CD14-positive monocyte (primary cell): ENCODE data around the gene SCYGR1. TPM values are rescaled to one million over a fixed set of nuclear protein-coding genes. Genes with fewer than 3 reads are reported as not detected.

Experiments
- DNase-seq, 3 donors: peaks; one replicate each; pipeline ENCODE4 v3.0.0-alpha.2; 2011 to 2022
- H2AFZ ChIP-seq: 2 replicates; pipeline ENCODE4 v1.6.0; 2012; ENCODE audit warnings: mild to moderate bottlenecking, low read depth, low read length, inconsistent platforms; ENCODE audit not compliant: insufficient read depth, poor library complexity, severe bottlenecking
- H3K27ac ChIP-seq, 2 donors: 1 replicate in 1 of 2; 2 replicates in 1 of 2; pipeline ENCODE4 v1.5.1; 2012 to 2013; ENCODE audit warnings: low read length in 2 of 2, control low read depth in 1 of 2, inconsistent platforms in 1 of 2, low read depth in 1 of 2, mild to moderate bottlenecking in 1 of 2
- H3K27me3 ChIP-seq, 2 donors: one replicate each; pipeline versions ENCODE4 v1.6.0 to v1.6.1; 2011 to 2013; ENCODE audit warnings: low read length in 2 of 2; ENCODE audit not compliant: control insufficient read depth in 2 of 2, insufficient read depth in 2 of 2
- H3K36me3 ChIP-seq, 2 donors: replicated peaks in 1 of 2; 1 replicate in 1 of 2; 2 replicates in 1 of 2; pipeline versions ENCODE4 v1.5.1 to v1.6.1; 2012 to 2013; ENCODE audit warnings: low read length in 2 of 2, control low read depth in 1 of 2, inconsistent platforms in 1 of 2, mild to moderate bottlenecking in 1 of 2; ENCODE audit not compliant: insufficient read depth in 2 of 2, control insufficient read depth in 1 of 2
- H3K4me1 ChIP-seq, 2 donors: 1 replicate in 1 of 2; 2 replicates in 1 of 2; pipeline versions ENCODE4 v1.5.1 to v1.6.1; 2012 to 2013; ENCODE audit warnings: low read length in 2 of 2, control low read depth in 1 of 2, inconsistent platforms in 1 of 2, mild to moderate bottlenecking in 1 of 2, moderate library complexity in 1 of 2; ENCODE audit not compliant: insufficient read depth in 2 of 2, control insufficient read depth in 1 of 2
- H3K4me2 ChIP-seq: replicated peaks from 2 replicates; pipeline ENCODE3; 2012; ENCODE audit warnings: low read length, moderate library complexity, mild to moderate bottlenecking; ENCODE audit not compliant: poor library complexity, severe bottlenecking; ENCODE audit errors: extremely low read depth
- H3K4me3 ChIP-seq, 3 experiments: fragments of 200-600 bp in 1 of 3; sonication (generic) in 1 of 3; replicated peaks in 1 of 3; 1 replicate in 2 of 3; 2 replicates in 1 of 3; pipeline ENCODE4 v1.5.1; 2011 to 2013; ENCODE audit warnings: low read length in 3 of 3, mild to moderate bottlenecking in 3 of 3, control low read depth in 2 of 3, low read depth in 2 of 3, inconsistent platforms in 1 of 3, moderate library complexity in 1 of 3
- H3K79me2 ChIP-seq: 2 replicates; pipeline ENCODE4 v1.6.0; 2012; ENCODE audit warnings: mild to moderate bottlenecking, control low read depth, inconsistent platforms, low read length, moderate library complexity; ENCODE audit not compliant: insufficient read depth
- H3K9ac ChIP-seq: 2 replicates; pipeline ENCODE4 v1.6.0; 2017; ENCODE audit warnings: low read length, mild to moderate bottlenecking; ENCODE audit not compliant: insufficient read depth, poor library complexity, severe bottlenecking
- H3K9me3 ChIP-seq, 2 donors: replicated peaks in 1 of 2; 1 replicate in 1 of 2; 2 replicates in 1 of 2; pipeline versions ENCODE4 v1.5.1 to v1.6.1; 2012 to 2013; ENCODE audit warnings: low read length in 2 of 2, control low read depth in 1 of 2; ENCODE audit not compliant: control insufficient read depth in 1 of 2, insufficient read depth in 1 of 2
- H4K20me1 ChIP-seq: 2 replicates; pipeline ENCODE4 v1.6.0; 2012; ENCODE audit warnings: mild to moderate bottlenecking, low read length, control low read depth, moderate library complexity; ENCODE audit not compliant: insufficient read depth
- H3K27ac Mint-ChIP-seq, 7 donors: one replicate each; pipeline ENCODE4 v1.8.0; 2020; ENCODE audit warnings: mild to moderate bottlenecking in 7 of 7, mixed read lengths in 7 of 7, moderate library complexity in 6 of 7, inconsistent platforms in 2 of 7
- H3K27me3 Mint-ChIP-seq, 3 donors: one replicate each; pipeline ENCODE4 v1.8.0; 2021 to 2022; ENCODE audit warnings: low read depth in 3 of 3, mild to moderate bottlenecking in 3 of 3, mixed read lengths in 3 of 3, moderate library complexity in 3 of 3, inconsistent platforms in 1 of 3
- H3K36me3 Mint-ChIP-seq, 2 donors: one replicate each; pipeline ENCODE4 v1.8.0; 2020; ENCODE audit warnings: mixed read lengths in 2 of 2, inconsistent platforms in 1 of 2, mild to moderate bottlenecking in 1 of 2
- H3K4me1 Mint-ChIP-seq: one replicate; pipeline ENCODE4 v1.8.0; 2020; ENCODE audit warnings: mild to moderate bottlenecking, mixed read lengths
- H3K4me3 Mint-ChIP-seq, 2 donors: one replicate each; pipeline ENCODE4 v1.8.0; 2020; ENCODE audit warnings: mild to moderate bottlenecking in 2 of 2, mixed read lengths in 2 of 2, moderate library complexity in 1 of 2
- H3K9me3 Mint-ChIP-seq, 7 donors: one replicate each; pipeline ENCODE4 v1.8.0; 2020 to 2022; ENCODE audit warnings: mixed read lengths in 7 of 7, mild to moderate bottlenecking in 6 of 7, moderate library complexity in 6 of 7, inconsistent platforms in 2 of 7
- WGBS: methylation state at CpG from one replicate; pipeline ENCODE4 v1.1.5; 2013; ENCODE audit warnings: missing lambda C conversion rate; ENCODE audit not compliant: insufficient coverage; 5-methylcytosine and 5-hydroxymethylcytosine counted together
- intact Hi-C, 2 donors: fragments of 100-400 bp; cut with micrococcal nuclease; formaldehyde crosslinking; loops; one replicate each; pipeline versions ENCODE4 v1.15.0 to v1.15.1; 2023
- polyA plus RNA-seq, 3 donors: library from polyadenylated mRNA; depleted of rRNA in 1 of 3; unstranded in 2 of 3; stranded (reverse) in 1 of 3; fragments of 300-500 nt in 2 of 3; fragments of >200 nt in 1 of 3; fragmentation: Illumina TruSeq in 2 of 3; gene quantifications; 1 replicate in 2 of 3; 2 replicates in 1 of 3; pipeline ENCODE4 v1.2.3, GENCODE V29; 2012 to 2021
- TF ChIP-seq, protein P1 (sequence below): fragments of 200-600 bp; IDR thresholded peaks from one replicate; pipeline ENCODE4 v1.8.0; 2022; ENCODE audit warnings: antibody characterized with exemption, mild to moderate bottlenecking

The SCYGR1 gene
- polyA plus RNA-seq, 3 donors = not detected

DNA sequence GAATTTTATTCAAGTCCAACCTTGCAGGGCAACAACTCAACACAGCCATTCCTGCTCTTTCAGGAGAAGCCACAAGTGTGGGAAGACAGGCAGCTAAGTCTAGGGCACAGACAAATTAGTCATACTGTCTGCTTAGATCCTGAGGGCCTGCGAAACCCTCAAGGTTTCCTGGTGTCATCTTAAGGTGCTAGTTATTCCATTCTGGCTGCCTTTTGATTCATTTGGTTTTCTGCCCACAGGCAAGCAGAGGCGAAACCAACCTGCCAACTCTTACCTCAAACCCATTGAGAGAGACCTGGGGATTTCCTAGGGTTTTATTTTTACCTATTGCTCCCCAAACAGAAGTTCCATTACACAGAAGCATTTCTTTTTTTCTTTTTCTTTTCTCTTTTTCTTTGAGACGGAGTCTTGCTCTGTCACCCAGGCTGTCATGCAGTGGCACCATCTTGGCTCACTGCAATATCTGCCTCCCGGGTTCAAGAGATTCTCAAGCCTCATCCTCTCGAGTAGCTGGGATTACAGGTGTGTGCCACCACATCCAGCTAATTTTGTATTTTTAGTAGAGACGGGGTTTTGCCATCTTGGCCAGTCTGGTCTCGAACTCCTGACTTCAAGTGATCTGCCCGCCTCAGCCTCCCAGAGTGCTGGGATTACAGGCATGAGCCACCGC is 23.7 kb upstream of the SCYGR1 start:
- Histone ChIP-seq H3K27ac (no peak overlapping the region), H2AFZ (no peak overlapping the region), H3K4me3 (no peak overlapping the region), H3K9me3 (no peaks in the 10 kb centered on the region), H3K4me1 (peaks cover 85 to 90% of the 10 kb centered on the region in 2 donors), H4K20me1 (no peaks in the 10 kb centered on the region), H3K27me3 (no peaks in the 10 kb centered on the region), H3K4me2 (no peak overlapping the region), H3K79me2 (no peaks in the 10 kb centered on the region), H3K36me3 (no peaks in the 10 kb centered on the region), H3K9ac (no peak overlapping the region)
- intact Hi-C loops = no loop called here
- peaks cover 0 to 2% (median 1%) of the 10 kb centered on the region in 3 donors for H3K27me3 Mint-ChIP-seq
- H3K27ac Mint-ChIP-seq = peak overlapping the region in 5 of 7 donors; percentile 42 to 69 (median 60)
- H3K9me3 Mint-ChIP-seq = no peaks in the 10 kb centered on the region
- 90% methylated on average over 6 of the region's 9 CpGs for WGBS
- TF ChIP-seq, protein P1, sequence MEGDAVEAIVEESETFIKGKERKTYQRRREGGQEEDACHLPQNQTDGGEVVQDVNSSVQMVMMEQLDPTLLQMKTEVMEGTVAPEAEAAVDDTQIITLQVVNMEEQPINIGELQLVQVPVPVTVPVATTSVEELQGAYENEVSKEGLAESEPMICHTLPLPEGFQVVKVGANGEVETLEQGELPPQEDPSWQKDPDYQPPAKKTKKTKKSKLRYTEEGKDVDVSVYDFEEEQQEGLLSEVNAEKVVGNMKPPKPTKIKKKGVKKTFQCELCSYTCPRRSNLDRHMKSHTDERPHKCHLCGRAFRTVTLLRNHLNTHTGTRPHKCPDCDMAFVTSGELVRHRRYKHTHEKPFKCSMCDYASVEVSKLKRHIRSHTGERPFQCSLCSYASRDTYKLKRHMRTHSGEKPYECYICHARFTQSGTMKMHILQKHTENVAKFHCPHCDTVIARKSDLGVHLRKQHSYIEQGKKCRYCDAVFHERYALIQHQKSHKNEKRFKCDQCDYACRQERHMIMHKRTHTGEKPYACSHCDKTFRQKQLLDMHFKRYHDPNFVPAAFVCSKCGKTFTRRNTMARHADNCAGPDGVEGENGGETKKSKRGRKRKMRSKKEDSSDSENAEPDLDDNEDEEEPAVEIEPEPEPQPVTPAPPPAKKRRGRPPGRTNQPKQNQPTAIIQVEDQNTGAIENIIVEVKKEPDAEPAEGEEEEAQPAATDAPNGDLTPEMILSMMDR = no peak
- peaks cover 82% of the 10 kb centered on the region for H3K4me1 Mint-ChIP-seq
- no peak overlapping the region for H3K4me3 Mint-ChIP-seq
- DNase-seq = peak in 2 of 3 donors; percentile 39 to 49
- peaks cover 0 to 5% of the 10 kb centered on the region in 2 donors for H3K36me3 Mint-ChIP-seq

DNA sequence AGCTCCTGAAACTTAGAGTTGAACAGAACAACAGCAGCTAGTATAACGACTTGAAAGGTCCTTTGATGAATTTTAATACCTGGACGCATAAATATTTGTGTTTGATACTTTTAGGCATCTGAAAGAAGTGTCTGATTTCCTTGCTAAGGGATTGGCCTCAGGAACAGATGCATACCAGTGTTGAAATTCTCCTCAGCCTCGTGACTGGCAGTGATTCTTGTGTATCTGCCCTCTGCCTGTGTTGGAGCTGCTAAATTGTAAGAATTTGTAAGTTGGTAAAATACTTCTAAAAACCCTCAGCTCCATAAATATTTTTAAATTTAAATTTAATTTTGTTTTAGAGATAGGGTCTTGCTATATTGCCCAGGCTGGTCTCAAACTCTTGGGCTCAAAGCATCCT is 22.4 kb upstream of the SCYGR1 start:
- no peaks in the 10 kb centered on the region for H4K20me1 ChIP-seq
- Mint-ChIP-seq H3K9me3 (no peaks in the 10 kb centered on the region), H3K27ac (peak overlapping the region in 2 of 7 donors; percentile 7 to 46), H3K4me3 (no peak overlapping the region), H3K27me3 (peaks cover 0 to 2% (median 1%) of the 10 kb centered on the region in 3 donors), H3K4me1 (peaks cover 81% of the 10 kb centered on the region), H3K36me3 (peaks cover 0 to 5% of the 10 kb centered on the region in 2 donors)
- H3K4me3 ChIP-seq = no peak overlapping the region
- TF ChIP-seq, protein P1 = no peak
- 100% methylated on average over 1 of the region's 3 CpGs for whole genome bisulfite sequencing
- peaks cover 85 to 89% of the 10 kb centered on the region in 2 donors for H3K4me1 ChIP-seq
- no peaks in the 10 kb centered on the region for H3K36me3 ChIP-seq
- H3K9ac ChIP-seq = no peak overlapping the region
- H2AFZ ChIP-seq = no peak overlapping the region
- no peaks in the 10 kb centered on the region for H3K27me3 ChIP-seq
- H3K79me2 ChIP-seq = no peaks in the 10 kb centered on the region
- no peaks in the 10 kb centered on the region for H3K9me3 ChIP-seq
- intact Hi-C loops = no loop called here
- H3K4me2 ChIP-seq = no peak overlapping the region
- DNase-seq = no peak
- no peak overlapping the region for H3K27ac ChIP-seq
